ENCODE data around the gene URB2. TPM values are rescaled to one million over a fixed set of nuclear protein-coding genes. Genes with fewer than 3 reads are reported as not detected.
A peak's percentile ranks its signal among the peaks of the same experiment; 100 is the strongest.
"Not testable (repeated sequence)": the region's sequence is repeated elsewhere in the genome, so short reads cannot be mapped to it uniquely, and the experiment has no call there.

Gene URB2
- total and polyA plus RNA-seq, 8 donors = 1.5 to 16.8 (median 4.1) TPM; not detected in 1

GRCh38 chr1:229590119-229590518, 35.9 kb upstream of the URB2 start:
- H3K4me1 ChIP-seq = no peaks in the 10 kb centered on the region
- DNase-seq = no peak
- intact Hi-C loops (cut with DNase I; ENCODE audit: low total_unique reads) = no loop called here
- TF ChIP-seq POLR2AphosphoS5 (IDR thresholded peaks at IDR 0.05) = no peak
- no peaks in the 10 kb centered on the region for H3K27me3 ChIP-seq
- H3K9me3 ChIP-seq = no peaks in the 10 kb centered on the region
- H3K36me3 ChIP-seq = peaks cover 12 to 40% (median 30%) of the 10 kb centered on the region in 4 donors
- H3K27ac ChIP-seq = peak overlapping the region in 1 of 5 donors; percentile 49
- 78 to 97% (median 91%) methylated on average over 5 of the region's 5 CpGs for WGBS, 5 donors
- H3K4me3 ChIP-seq = no peak overlapping the region

- no peak overlapping the region for H3K4me3 ChIP-seq
- WGBS, 5 donors = 85 to 94% (median 90%) methylated on average over 10 to 12 of the region's 12 CpGs
- H3K9me3 ChIP-seq = no peaks in the 10 kb centered on the region
- peaks cover 12 to 47% (median 34%) of the 10 kb centered on the region in 4 donors for H3K36me3 ChIP-seq
- intact Hi-C loops (cut with DNase I; ENCODE audit: low total_unique reads) = no loop called here
- H3K27me3 ChIP-seq = no peaks in the 10 kb centered on the region
- DNase-seq = no peak
- no peak for TF ChIP-seq CTCF (IDR thresholded peaks at IDR 0.05)
- no peak for TF ChIP-seq POLR2A (IDR thresholded peaks at IDR 0.05)
- TF ChIP-seq EP300 (IDR thresholded peaks at IDR 0.05) = no peak
- TF ChIP-seq POLR2AphosphoS5 (IDR thresholded peaks at IDR 0.05) = no peak
- peak overlapping the region in 1 of 5 donors; percentile 36 for H3K27ac ChIP-seq
- H3K4me1 ChIP-seq = peaks cover 0 to 26% (median 12%) of the 10 kb centered on the region in 4 donors
Measured at GRCh38 chr1:229593800-229594199, 32.2 kb upstream of the URB2 start.

GRCh38 chr1:229594227-229595008, 31.6 kb upstream of the URB2 start:
- peak overlapping the region in 1 of 5 donors; percentile 86 for H3K27ac ChIP-seq
- peaks cover 0 to 30% (median 13%) of the 10 kb centered on the region in 4 donors for H3K4me1 ChIP-seq
- intact Hi-C loops (cut with DNase I; ENCODE audit: low total_unique reads) = no loop called here
- H3K36me3 ChIP-seq = peaks cover 12 to 48% (median 35%) of the 10 kb centered on the region in 4 donors
- DNase-seq = no peak
- no peaks in the 10 kb centered on the region for H3K9me3 ChIP-seq
- H3K4me3 ChIP-seq = no peak overlapping the region
- no peaks in the 10 kb centered on the region for H3K27me3 ChIP-seq
- TF ChIP-seq POLR2AphosphoS5 (IDR thresholded peaks at IDR 0.05) = no peak
- TF ChIP-seq POLR2A (IDR thresholded peaks at IDR 0.05) = no peak
- TF ChIP-seq CTCF (IDR thresholded peaks at IDR 0.05) = no peak
- WGBS, 5 donors = 91 to 98% (median 97%) methylated on average over 27 to 34 of the region's 34 CpGs

GRCh38 chr1:229595876-229596275, 30.2 kb upstream of the URB2 start:
- DNase-seq; H3K27me3 ChIP-seq; H3K4me3 ChIP-seq; H3K9me3 ChIP-seq; intact Hi-C loops (cut with DNase I; ENCODE audit: low total_unique reads): not testable (repeated sequence)
- H3K27ac ChIP-seq = peak overlapping the region in 4 of 5 donors; percentile 62 to 86 (median 76)
- peaks cover 12 to 60% (median 48%) of the 10 kb centered on the region in 4 donors for H3K36me3 ChIP-seq
- 96 to 100% (median 98%) methylated on average over 7 of the region's 7 CpGs for WGBS, 5 donors
- peaks cover 0 to 35% (median 13%) of the 10 kb centered on the region in 4 donors for H3K4me1 ChIP-seq

- 62 to 80% (median 72%) methylated on average over 7 of the region's 7 CpGs for WGBS, 5 donors
- TF ChIP-seq POLR2AphosphoS5 (IDR thresholded peaks at IDR 0.05) (peak; percentile 43 to 66 (median 61)), EP300 (IDR thresholded peaks at IDR 0.05) (no peak), CTCF (IDR thresholded peaks at IDR 0.05) (no peak), POLR2A (IDR thresholded peaks at IDR 0.05) (no peak)
- intact Hi-C loops (cut with DNase I; ENCODE audit: low total_unique reads) = no loop called here
- Histone ChIP-seq H3K27me3 (no peaks in the 10 kb centered on the region), H3K36me3 (peaks cover 14 to 62% (median 60%) of the 10 kb centered on the region in 4 donors), H3K9me3 (no peaks in the 10 kb centered on the region), H3K27ac (peak overlapping the region in 4 of 5 donors; percentile 62 to 86 (median 76)), H3K4me3 (no peak overlapping the region), H3K4me1 (peaks cover 0 to 35% (median 17%) of the 10 kb centered on the region in 4 donors)
- peak in 1 of 2 donors; percentile 15 for DNase-seq
Measured at GRCh38 chr1:229596925-229597699, 28.9 kb upstream of the URB2 start.

Data from stomach (tissue), 9 donors.